K562 (cell line): Measurements from ENCODE around the gene STK32C. TPM values are rescaled to one million over a fixed set of nuclear protein-coding genes. Genes with fewer than 3 reads are reported as not detected.

Experiments used
- ATAC-seq: fragments of 200-7000 bp; cut with Tn5 transposase; 3 replicates; pipeline ENCODE4 v1.9.1; 2020; ENCODE audit warnings: moderate library complexity
- BruUV-seq: library from RNA; stranded (reverse); fragments of 400-500 nt; replicated peaks from 2 replicates; lab custom pipeline; 2021; lab: Mats Ljungman, UMichigan
- CTCF ChIA-PET: fragments of 300-600 bp; formaldehyde crosslinking; extraction: SDS; loops from one replicate; lab custom pipeline; 2021; ENCODE audit warnings: low intra/inter-chr PET ratio; lab: Yijun Ruan, JAX
- POLR2A ChIA-PET: fragments of 300-600, 350-650 bp; sonication (Branson Sonifier 250); formaldehyde crosslinking; extraction: SDS; loops from one replicate; lab custom pipeline; 2021; ENCODE audit warnings: antibody characterized with exemption, inconsistent platforms; lab: Yijun Ruan, JAX
- DNase-seq, 4 experiments: peaks; one replicate each; pipeline versions ENCODE4 v3.0.0 to v3.0.0-alpha.2; 2011 to 2018; ENCODE audit warnings: low spot score in 3 of 4, mixed read lengths in 3 of 4; ENCODE audit errors: extremely low read depth in 1 of 4
- FAIRE-seq: peaks from 2 replicates; lab custom pipeline; 2011; peaks lifted over from hg19 to GRCh38; lab: Jason Lieb, UNC
- H2AFZ ChIP-seq: 2 replicates; pipeline ENCODE4 v1.6.0; 2011; ENCODE audit warnings: low read depth, low read length, control low read depth, inconsistent platforms
- H3K27ac ChIP-seq: fragments of 200-600 bp; 3 replicates; pipeline ENCODE4 v1.8.0; 2011; ENCODE audit warnings: low read depth, mild to moderate bottlenecking, control low read depth, inconsistent platforms, low read length, moderate library complexity, mixed read lengths; ENCODE audit errors: extremely low read depth
- H3K27me3 ChIP-seq, 2 experiments: fragments of 300-600 bp in 1 of 2; 2 replicates in 1 of 2; 3 replicates in 1 of 2; pipeline versions ENCODE4 v1.6.0 to v1.8.0; 2011; ENCODE audit warnings: inconsistent platforms in 2 of 2, low read length in 2 of 2, mild to moderate bottlenecking in 1 of 2, mixed read lengths in 1 of 2, moderate library complexity in 1 of 2; ENCODE audit not compliant: control insufficient read depth in 2 of 2, insufficient read depth in 2 of 2
- H3K36me3 ChIP-seq: fragments of 300-600 bp; 3 replicates; pipeline ENCODE4 v1.8.0; 2011; ENCODE audit warnings: mild to moderate bottlenecking, low read length, inconsistent platforms; ENCODE audit not compliant: control insufficient read depth, insufficient read depth
- H3K4me1 ChIP-seq, 2 experiments: fragments of 200-600 bp in 1 of 2; replicated peaks in 1 of 2; 2 replicates in 1 of 2; 3 replicates in 1 of 2; pipeline versions ENCODE4 v1.5.1 to v1.8.0; 2011; ENCODE audit warnings: inconsistent platforms in 2 of 2, low read length in 2 of 2, mild to moderate bottlenecking in 1 of 2, mixed read lengths in 1 of 2, moderate library complexity in 1 of 2; ENCODE audit not compliant: control insufficient read depth in 2 of 2, insufficient read depth in 2 of 2
- H3K4me2 ChIP-seq: 2 replicates; pipeline ENCODE4 v1.6.1; 2011; ENCODE audit warnings: low read length, control low read depth, inconsistent platforms, mixed read lengths; ENCODE audit not compliant: insufficient read depth
- H3K4me3 ChIP-seq: fragments of 200-600 bp; sonication (generic), shearing (Covaris generic); 2 replicates; pipeline ENCODE4 v1.5.1; 2016; ENCODE audit warnings: control low read depth, inconsistent platforms
- H3K79me2 ChIP-seq: fragments of 200-600 bp; 3 replicates; pipeline ENCODE4 v1.8.0; 2011; ENCODE audit warnings: low read length, inconsistent platforms; ENCODE audit not compliant: control insufficient read depth, insufficient read depth
- H3K9ac ChIP-seq, 2 experiments: 2 replicates each; pipeline versions ENCODE4 v1.6.0 to v1.6.1; 2011; ENCODE audit warnings: low read depth in 2 of 2, low read length in 2 of 2, control low read depth in 1 of 2, inconsistent platforms in 1 of 2, mild to moderate bottlenecking in 1 of 2, mixed read lengths in 1 of 2; ENCODE audit not compliant: insufficient read depth in 1 of 2
- H3K9me1 ChIP-seq: one replicate; pipeline ENCODE4 v1.6.0; 2011; ENCODE audit warnings: inconsistent platforms, mild to moderate bottlenecking, low read length, moderate library complexity; ENCODE audit not compliant: control insufficient read depth, insufficient read depth
- H3K9me3 ChIP-seq: replicated peaks from 2 replicates; pipeline ENCODE4 v1.5.1; 2011; ENCODE audit warnings: low read depth, low read length, inconsistent platforms; ENCODE audit not compliant: control insufficient read depth, insufficient read depth
- H4K20me1 ChIP-seq: replicated peaks from 2 replicates; pipeline ENCODE4 v1.6.1; 2011; ENCODE audit warnings: low read length, inconsistent platforms, mixed read lengths; ENCODE audit not compliant: control insufficient read depth, insufficient read depth
- CBFB ChIP-seq: sonication (generic); formaldehyde crosslinking; IDR thresholded peaks from 2 replicates; pipeline ENCODE4 v1.4.0; 2020; ENCODE audit warnings: mild to moderate bottlenecking, missing genetic modification reagents
- CTCFL ChIP-seq: IDR thresholded peaks from 2 replicates; pipeline ENCODE4 v1.6.1; 2011; ENCODE audit warnings: borderline replicate concordance, low read depth, mild to moderate bottlenecking, moderate library complexity, low read length; ENCODE audit not compliant: insufficient read depth, poor library complexity, severe bottlenecking
- FOXA1 ChIP-seq: fragments of 450-650 bp; IDR thresholded peaks from 2 replicates; pipeline ENCODE4 v1.6.1; 2016; ENCODE audit warnings: mild to moderate bottlenecking, borderline replicate concordance
- KAT7 ChIP-seq: sonication (generic); formaldehyde crosslinking; IDR thresholded peaks from 2 replicates; pipeline ENCODE4 v1.8.0; 2022; ENCODE audit warnings: missing genetic modification reagents, mild to moderate bottlenecking, borderline replicate concordance
- NFE2L1 ChIP-seq: fragments of 450-650 bp; IDR thresholded peaks from 2 replicates; pipeline ENCODE4 v1.6.1; 2016; ENCODE audit warnings: missing genetic modification characterization, low read depth, mild to moderate bottlenecking, missing compliant biosample characterization, moderate library complexity, borderline replicate concordance
- REST ChIP-seq, 2 experiments: fragments of 450-650 bp; formaldehyde crosslinking in 1 of 2; IDR thresholded peaks; 2 replicates each; pipeline versions ENCODE4 v1.4.0 to v1.6.1; 2014 to 2020; ENCODE audit warnings: mild to moderate bottlenecking in 2 of 2, borderline replicate concordance in 1 of 2, low read depth in 1 of 2
- SIX5 ChIP-seq, 2 experiments: IDR thresholded peaks; 2 replicates each; pipeline ENCODE4 v1.6.1; 2011; ENCODE audit warnings: low read length in 2 of 2, borderline replicate concordance in 1 of 2, low read depth in 1 of 2, mild to moderate bottlenecking in 1 of 2, moderate library complexity in 1 of 2; ENCODE audit not compliant: insufficient read depth in 1 of 2
- TAF1 ChIP-seq: IDR thresholded peaks from 2 replicates; pipeline ENCODE4 v1.6.1; 2011; ENCODE audit warnings: mild to moderate bottlenecking, low read length, moderate library complexity; ENCODE audit not compliant: insufficient read depth, control insufficient read depth, severe bottlenecking; ENCODE audit errors: extremely low read depth
- TARDBP ChIP-seq: fragments of 450-650 bp; IDR thresholded peaks from 2 replicates; pipeline ENCODE4 v1.6.1; 2016
- ZNF395 ChIP-seq: fragments of 200-800 bp; sonication (Bioruptor generic); IDR thresholded peaks from 2 replicates; pipeline ENCODE4 v1.6.1; 2017; ENCODE audit warnings: missing genetic modification characterization, missing compliant biosample characterization
- WGBS: fragments of 100-300 bp; shearing (Covaris generic); methylation state at CpG from one replicate; pipeline ENCODE4 v1.1.6; 2016; ENCODE audit warnings: low coverage, mixed read lengths; ENCODE audit not compliant: insufficient coverage; ENCODE audit errors: missing lambda C conversion rate; 5-methylcytosine and 5-hydroxymethylcytosine counted together
- in situ Hi-C: fragments of 300-500 bp; cut with MboI; formaldehyde crosslinking; loops from 4 replicates; pipeline ENCODE4 v1.15.0; 2018; ENCODE audit warnings: inconsistent platforms, mixed read lengths
- intact Hi-C: fragments of 100-400 bp; cut with micrococcal nuclease; formaldehyde crosslinking; loops from 2 replicates; pipeline ENCODE4 v1.14.2; 2022
- polyA plus RNA-seq, 8 experiments: library from polyadenylated mRNA; depleted of rRNA in 4 of 8; stranded (reverse) in 5 of 8; unstranded in 3 of 8; fragments of >200 nt; fragmentation: Nextera tagmentation in 2 of 8; fragmentation: Illumina TruSeq in 1 of 8; extraction: Ambion mirVana in 2 of 8; extraction: Trizol in 1 of 8; gene quantifications; 2 replicates each; pipeline versions ENCODE4 v1.2.1 to v1.2.3, GENCODE V29; 2011 to 2014; ENCODE audit warnings: inconsistent platforms in 1 of 8, missing spikeins in 1 of 8
- total RNA-seq, 7 experiments: library from RNA; depleted of rRNA in 6 of 7; stranded (reverse); fragments of >200 nt in 6 of 7; fragmentation: Illumina TruSeq in 2 of 7; extraction: Trizol in 2 of 7; gene quantifications; 2 replicates each; pipeline versions ENCODE4 v1.2.1 to v1.2.3, GENCODE V29; 2011 to 2021; ENCODE audit warnings: low replicate concordance in 1 of 7

Gene STK32C
- total and polyA plus RNA-seq, 9 of the 15 experiments (the other 6 are each of a cell fraction or from before 2014, with no cell fraction given), result 1.5 to 20.9 (median 6.5) TPM

- ChIA-PET CTCF (no interaction called here), POLR2A (no interaction called here)
- no peak overlapping the region for H3K9ac ChIP-seq
- no peak for FAIRE-seq
- H4K20me1 ChIP-seq, result no peaks in the 10 kb centered on the region
- intact Hi-C loops (no loop called here), in situ Hi-C loops (no loop called here)
- no peak for ATAC-seq
- H3K4me2 ChIP-seq, result no peak overlapping the region
- no peaks in the 10 kb centered on the region for H3K9me3 ChIP-seq
- H3K9me1 ChIP-seq, result no peaks in the 10 kb centered on the region
- no peak overlapping the region for H3K27ac ChIP-seq
- no peak for DNase-seq
- H3K27me3 ChIP-seq, result peaks cover 0 to 23% of the 10 kb centered on the region in 2 experiments; a peak in 2 of 5 replicates
- no peaks in the 10 kb centered on the region for H3K79me2 ChIP-seq
- no TSS peak for BruUV-seq
- whole genome bisulfite sequencing, result 10% methylated on average over 7 of the region's 14 CpGs
- no peaks in the 10 kb centered on the region; a peak in 2 of 5 replicates for H3K4me1 ChIP-seq
- H3K4me3 ChIP-seq, result no peak overlapping the region
- no peaks in the 10 kb centered on the region for H3K36me3 ChIP-seq
- H2AFZ ChIP-seq, result no peak overlapping the region
- no peak for TF ChIP-seq SIX5 (IDR thresholded peaks at IDR 0.05; ENCODE audit: borderline replicate concordance in 1 of 2, insufficient read depth in 1 of 2, low read depth in 1 of 2, low read length in 2 of 2)
- TF ChIP-seq TAF1, result no peak
- no peak for TF ChIP-seq CBFB (CRISPR knock-in tag)
- no peak for TF ChIP-seq REST (IDR thresholded peaks at IDR 0.05; ENCODE audit: borderline replicate concordance)
- TF ChIP-seq REST (CRISPR knock-in tag; IDR thresholded peaks at IDR 0.05; ENCODE audit: low read depth), result no peak
- no peak for TF ChIP-seq TARDBP
- TF ChIP-seq KAT7 (CRISPR knock-in tag), result no peak
- no peak for TF ChIP-seq CTCFL
- no peak for TF ChIP-seq NFE2L1 (tag)
- no peak for TF ChIP-seq FOXA1
- TF ChIP-seq ZNF395 (CRISPR knock-in tag), result no peak
Observed at GRCh38 chr10:132210766-132211165, 97.0 kb downstream of the STK32C start.
